NCI-H1092 treated with DMSO at 0.1 percent for 48 hours (cell line): ENCODE data around the gene LIPA.

Experiments
- DNase-seq: peaks from one replicate; lab custom pipeline; 2025; lab: John Stamatoyannopoulos, UW

The LIPA gene

DNA sequence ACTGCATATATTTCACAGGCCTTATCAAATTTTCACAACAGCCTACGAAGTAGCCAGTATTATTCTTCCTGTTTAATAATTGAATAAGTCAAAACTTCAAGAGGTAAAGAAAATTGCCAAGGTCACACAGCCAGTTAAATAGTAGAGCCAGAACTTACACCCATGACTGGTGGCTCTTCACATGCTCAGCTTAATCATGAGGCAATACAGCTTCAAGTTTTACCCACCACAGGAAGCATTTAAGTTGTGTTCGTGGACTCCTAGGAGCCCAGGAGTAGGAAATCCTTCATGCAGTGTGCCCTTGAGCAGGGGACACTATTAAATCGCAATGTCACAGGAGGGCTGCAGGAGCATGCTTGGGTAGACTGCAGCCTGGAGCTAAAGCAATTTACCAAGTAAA is 11.1 kb downstream of the LIPA start:
- no peak for DNase-seq

- no peak for DNase-seq
Measured at GRCh38 chr10:89238956-89239644, 12.5 kb downstream of the LIPA start.

- DNase-seq, result no peak
Measured at GRCh38 chr10:89237849-89238248, 13.7 kb downstream of the LIPA start.

DNA sequence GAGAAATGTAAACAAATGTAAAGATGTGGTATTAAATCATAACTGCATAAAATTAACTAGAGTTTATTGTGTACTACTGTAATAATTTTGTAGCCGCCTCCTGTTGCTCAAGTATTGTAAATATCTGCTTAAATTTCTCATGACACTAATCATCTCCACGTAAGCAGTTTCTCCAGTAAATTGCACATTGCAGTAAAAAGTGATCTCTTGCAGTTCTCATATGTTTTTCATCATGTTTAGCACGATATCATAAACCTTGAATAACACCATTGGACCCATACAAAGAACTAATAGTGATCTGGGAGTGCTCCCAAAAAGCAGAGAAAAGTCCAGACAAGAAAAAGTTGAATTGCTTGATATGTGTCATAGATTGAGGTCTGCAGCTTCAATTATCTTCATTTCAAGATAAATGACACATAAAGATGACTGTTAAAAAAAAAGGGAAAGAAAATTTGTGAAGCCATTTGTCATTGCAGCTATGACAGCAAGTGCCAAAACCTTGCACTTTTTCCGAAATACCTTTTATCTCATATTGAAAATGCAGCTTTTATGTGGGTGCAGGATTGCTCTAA is 15.3 kb downstream of the LIPA start:
- no peak for DNase-seq

DNA sequence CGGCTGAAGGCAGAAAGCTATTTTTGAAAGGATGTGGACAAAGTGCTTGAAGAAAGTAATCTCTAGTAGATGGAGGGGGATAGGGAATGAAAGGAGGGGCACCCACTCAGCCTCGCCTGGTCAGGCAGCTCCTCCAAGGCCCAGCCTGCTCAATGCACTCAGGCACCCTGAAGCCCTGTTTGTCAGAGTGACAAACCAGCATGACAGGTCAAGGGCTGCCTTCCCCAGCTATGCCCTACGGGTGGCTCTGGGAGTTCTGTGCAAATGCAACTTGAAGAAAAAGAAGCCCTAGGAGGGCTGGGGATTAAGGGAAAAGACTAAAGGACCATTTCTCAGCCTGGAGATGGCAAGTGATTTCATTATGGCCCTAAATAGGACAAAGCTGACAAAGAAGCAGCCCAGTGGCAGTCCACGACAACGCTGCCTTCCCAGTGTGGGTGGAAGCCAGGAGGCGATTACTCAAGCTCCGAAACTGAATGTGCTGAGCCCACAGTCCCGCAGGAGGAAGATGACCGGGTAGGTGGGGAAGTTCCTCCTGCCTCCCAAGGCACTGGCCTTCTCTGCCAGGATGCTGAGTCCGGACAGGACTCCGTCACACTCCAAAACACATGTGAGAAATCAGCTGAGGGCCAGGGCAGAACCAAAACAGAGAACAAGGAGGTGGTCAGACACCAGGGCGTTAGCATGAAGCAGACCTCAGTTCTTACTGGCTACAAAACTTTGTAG is 16.3 kb downstream of the LIPA start:
- DNase-seq, result no peak

DNA sequence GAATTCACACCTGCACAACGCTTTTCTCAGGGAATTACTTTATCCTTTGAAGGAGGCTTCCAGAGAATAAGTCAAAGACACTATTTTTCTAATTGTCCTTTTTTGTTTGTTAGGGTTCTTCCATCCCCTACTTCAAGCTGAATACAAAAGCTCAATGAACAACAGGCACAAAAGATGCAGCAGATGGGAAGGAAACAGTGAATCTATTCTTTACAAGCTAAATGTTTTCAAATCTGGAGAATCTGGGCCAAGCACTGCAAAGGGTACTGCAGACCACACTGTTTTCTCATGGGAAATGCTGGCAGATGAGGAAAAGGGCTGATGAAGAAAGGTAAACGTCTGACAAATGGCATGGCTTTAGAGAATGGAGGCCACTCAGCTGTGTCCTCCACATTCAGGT is 18.5 kb downstream of the LIPA start:
- DNase-seq, result no peak

DNA sequence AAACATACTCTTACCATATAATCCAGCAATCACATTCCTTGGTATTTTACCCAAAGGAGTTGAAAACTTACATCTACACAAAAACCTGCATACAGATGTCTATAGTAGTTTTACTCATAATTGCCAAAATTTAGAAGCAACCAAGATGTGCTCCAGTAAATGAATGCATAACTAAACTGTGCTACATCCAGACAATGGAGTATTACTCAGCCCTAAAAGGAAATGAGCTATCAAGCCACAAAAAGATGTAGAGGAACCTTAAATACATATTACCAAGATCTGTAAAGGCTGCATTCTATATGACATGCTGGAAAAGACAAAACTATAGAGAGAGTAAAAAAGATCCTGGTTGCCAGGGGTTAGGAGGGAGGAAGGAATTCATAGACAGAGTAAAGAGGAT is 22.6 kb downstream of the LIPA start:
- DNase-seq, result no peak

GRCh38 chr10:89228146-89228545 is 23.4 kb downstream of the LIPA start:
- DNase-seq, result no peak

- no peak for DNase-seq
Measured at GRCh38 chr10:89226891-89227290, 24.7 kb downstream of the LIPA start.

DNA sequence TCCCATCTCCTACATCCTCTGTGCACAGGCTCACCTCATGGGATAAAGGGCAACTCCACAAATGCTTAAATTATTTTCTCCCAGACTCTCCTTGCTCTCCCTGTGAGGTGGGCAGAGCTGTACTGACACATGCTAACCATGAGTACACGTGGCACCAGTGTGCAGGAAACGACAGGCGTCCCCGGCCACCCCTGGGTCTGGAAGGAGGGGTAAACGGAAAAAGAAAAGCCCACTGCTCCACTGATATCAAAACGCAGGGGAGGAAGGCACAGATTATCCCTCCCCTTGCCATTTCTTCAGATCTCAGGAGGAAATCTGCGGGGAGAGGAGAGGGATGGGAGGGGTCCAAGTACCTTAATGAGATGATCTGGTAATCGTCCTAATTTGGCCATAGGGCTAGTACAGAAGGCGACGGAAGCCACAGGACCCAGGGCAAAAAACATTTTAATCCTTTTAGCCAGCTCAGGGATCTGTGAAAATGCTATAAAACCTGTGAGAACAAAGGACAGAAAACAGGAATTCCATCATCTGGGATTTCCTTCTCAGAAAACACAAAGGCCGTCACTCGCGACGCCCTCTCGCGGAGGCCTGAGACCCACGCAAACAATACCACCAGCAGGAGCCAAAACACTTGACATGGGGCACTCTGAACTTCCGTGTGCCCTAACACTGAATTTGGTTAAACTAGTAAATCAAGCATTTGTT is 26.7 kb downstream of the LIPA start:
- no peak for DNase-seq

DNA sequence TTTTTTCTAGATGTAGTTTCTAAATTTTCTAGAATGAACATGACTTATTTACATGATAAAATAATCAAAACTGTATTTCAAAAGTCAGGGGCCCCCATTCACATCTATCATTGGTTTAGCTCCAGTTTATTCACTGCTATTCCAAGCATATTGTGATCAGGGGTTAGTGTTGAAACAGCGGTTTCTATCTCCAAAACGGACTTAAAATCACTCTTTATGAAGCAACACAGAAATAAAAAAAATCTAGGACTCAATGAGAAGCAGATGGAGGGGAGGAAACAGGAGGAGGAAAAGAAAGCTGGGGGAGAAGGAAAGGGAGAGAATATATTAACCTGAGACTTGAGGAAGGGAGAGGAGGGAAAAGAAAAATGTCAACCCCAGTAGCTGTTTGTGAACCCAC is 29.7 kb downstream of the LIPA start:
- no peak for DNase-seq

DNA sequence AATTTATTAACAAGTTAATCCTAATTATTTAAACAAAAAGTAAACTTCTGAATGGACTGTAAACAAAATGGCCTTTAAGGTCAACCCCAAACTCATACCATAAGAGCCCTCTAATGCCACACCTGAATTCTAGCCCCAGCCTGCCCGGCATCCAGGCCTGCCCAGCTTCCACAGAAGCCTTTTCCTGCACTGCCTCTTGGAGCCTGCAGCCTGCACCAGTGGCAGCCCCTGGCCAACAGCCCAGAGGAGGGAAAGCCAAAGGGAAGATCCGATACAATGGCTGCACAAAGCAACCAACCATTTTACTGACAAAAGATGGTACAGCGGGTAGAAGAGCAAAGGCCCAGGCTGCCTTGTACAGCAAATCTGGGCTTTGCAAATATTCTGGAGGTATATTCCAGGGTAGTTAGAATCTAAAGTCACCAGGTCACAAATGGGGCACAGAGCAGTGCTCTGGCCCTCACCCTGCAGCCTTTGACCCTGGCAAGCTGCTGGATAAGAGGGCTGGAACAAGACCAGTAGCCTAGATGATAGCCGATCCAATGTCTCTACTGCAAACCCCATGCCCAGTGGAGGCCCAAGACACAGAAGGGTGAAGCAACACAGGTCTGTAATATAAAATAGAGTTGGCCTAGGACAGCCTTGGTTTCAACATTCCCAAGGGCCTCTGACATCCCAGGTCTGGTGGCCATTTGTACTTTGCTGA is 31.9 kb downstream of the LIPA start:
- DNase-seq, result no peak

- peak; percentile 17 for DNase-seq
Measured at GRCh38 chr10:89217057-89217990, 34.3 kb downstream of the LIPA start.

- DNase-seq, result no peak
Measured at GRCh38 chr10:89216056-89216455, 35.5 kb downstream of the LIPA start.

DNA sequence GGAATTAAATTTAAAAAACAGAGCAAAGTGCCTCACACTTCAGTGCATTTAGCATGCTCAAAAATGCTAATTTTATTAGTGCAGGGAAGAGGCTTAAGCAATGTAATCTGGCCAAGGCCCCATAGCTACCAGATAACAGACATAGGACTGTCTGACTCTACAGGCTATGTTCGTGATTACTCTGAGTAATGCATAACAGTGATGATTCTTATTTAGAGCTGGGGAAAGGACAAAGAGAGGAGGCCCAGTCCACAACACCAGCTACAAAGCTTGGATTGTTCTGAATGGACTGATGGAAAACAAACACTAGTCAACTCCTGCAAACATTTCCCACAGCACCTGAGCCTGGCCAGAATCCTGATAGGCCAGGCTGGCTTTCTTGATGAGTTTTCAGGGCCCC is 36.1 kb downstream of the LIPA start:
- no peak for DNase-seq

DNA sequence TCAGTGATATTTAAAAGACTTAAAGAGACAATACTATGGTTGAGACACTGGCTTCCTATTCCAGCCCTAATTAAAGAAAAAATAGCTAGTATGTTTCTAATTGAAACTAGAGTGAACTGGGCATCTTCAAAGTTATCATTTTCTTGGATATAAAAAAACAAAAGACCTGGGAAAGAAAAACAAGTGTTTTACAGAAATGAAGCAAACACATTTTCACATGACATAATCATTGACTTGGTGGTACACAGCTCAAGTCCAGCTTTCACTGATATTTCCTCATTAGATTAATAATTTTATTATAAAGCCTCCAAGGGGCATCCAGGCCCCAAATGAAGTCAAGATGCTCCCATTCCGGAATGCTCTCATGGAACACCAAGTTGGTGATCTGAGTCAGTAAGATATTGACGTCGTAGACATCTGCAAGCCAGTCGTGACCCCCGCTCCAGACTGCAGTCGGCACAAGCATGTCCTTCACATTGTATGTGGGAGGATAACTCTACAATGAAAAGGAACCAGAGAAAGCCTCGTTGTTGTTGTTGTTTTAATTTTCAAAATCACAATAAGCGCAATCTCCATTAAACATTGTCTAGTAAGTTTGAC is 36.9 kb downstream of the LIPA start:
- DNase-seq, result no peak

- peak; percentile 13 for DNase-seq
Measured at GRCh38 chr10:89213191-89213808, 38.3 kb downstream of the LIPA start.

- DNase-seq, result no peak
Measured at GRCh38 chr10:89210794-89211425, 40.7 kb downstream of the LIPA start.

DNA sequence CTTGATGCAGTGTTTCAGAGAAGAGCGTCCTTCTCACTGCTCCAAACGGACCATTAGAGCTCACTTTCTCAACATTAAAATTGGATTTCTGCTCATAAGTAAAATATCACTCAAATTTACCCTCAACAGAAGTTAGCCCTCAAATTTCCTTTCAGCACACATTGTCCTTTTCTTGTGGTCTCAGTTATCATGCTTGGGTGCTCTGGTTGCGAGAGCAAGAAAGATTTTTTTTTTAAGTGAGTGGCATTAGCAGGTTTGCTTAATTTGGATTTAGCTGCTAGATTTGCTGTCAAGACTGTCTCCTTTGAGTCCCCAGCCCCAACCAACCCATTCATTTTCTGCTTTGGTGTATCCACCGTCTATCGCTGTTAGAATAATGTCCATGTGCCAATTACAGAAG is 41.9 kb downstream of the LIPA start:
- no peak for DNase-seq
